Measurements from ENCODE around the gene PRSS8.

PRSS8 gene

DNA sequence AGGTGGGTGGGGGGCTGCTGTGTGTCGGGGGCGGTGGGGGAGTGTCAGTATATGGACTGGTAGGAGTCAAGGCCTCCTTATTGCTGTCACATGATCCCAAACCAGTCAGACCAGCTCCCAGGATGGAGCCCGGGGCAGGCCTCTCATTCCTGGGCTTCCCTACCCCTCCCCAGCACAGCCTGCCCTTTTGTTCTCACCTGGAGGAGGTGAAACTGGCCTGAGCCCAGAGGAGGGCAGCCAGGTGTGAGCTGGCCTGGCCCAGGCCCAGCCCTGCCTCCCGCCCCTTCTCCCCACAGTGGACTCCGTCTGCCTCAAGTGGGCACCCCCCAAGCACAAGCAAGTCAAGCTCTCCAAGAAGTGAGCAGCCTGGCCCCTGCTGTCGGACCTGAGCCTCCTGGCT, 4.6 kb downstream of the PRSS8 start:
- TF ChIP-seq CTCF (IDR thresholded peaks at IDR 0.05; ENCODE audit: low read depth, low read length, missing control alignments): no peak
- H3K4me3 ChIP-seq (ENCODE audit: low read depth, low read length): no peak overlapping the region
- DNase-seq (ENCODE audit: low read depth): no peak

DNA sequence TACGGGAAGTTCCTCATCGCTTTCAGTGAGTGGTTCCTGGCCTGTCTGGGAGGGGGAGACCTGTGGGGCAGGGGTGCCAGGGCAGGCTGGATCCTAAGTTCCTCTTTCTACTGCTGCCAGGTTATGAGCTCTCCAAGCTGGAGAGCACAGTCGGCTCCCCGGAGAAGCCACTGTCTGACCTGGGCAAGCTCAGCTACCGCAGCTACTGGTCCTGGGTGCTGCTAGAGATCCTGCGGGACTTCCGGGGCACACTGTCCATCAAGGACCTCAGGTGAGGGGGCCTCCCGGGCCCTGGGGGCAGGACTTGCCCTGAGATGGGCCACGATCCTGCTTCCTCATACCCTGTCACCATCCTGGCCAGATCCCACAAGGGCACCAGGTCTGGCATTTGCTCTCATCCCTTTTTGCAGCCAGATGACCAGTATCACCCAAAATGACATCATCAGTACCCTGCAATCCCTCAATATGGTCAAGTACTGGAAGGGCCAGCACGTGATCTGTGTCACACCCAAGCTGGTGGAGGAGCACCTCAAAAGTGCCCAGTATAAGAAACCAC, 5.1 kb downstream of the PRSS8 start:
- no peak for TF ChIP-seq CTCF (IDR thresholded peaks at IDR 0.05; ENCODE audit: low read depth, low read length, missing control alignments)
- no peak for DNase-seq (ENCODE audit: low read depth)
- no peak overlapping the region for H3K4me3 ChIP-seq (ENCODE audit: low read depth, low read length)

DNA sequence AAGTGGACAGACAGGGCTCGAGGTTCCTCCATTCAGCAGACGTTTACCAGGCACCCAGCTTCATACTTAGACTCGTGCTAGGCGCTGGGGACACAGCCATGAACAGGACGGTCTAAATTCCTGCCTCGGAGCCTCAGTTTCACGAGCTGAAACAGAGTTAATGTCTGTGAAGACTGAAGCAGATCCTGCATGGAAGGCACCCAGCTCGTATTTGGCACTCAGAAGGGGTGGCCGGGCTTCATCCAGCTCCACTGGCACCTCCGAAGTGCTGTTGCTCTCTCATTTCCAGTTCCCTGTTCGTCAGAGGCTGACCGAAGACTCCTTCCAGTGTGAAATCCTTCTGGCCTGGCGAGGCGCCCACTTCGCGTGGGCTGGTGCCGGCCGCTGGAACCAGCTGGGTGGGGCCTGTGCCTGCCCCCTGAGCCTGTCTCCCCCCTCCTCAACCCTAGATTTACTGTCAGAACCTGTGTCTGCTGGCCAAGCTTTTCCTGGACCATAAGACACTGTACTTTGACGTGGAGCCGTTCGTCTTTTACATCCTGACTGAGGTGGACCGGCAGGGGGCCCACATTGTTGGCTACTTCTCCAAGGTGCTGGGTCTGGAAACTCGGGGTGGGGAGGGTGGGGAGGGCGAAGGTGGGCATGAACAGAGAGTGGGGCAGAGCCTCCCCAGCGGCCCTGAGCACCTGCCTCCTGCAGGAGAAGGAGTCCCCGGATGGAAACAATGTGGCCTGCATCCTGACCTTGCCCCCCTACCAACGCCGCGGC, 5.8 kb downstream of the PRSS8 start:
- no peak overlapping the region for H3K4me3 ChIP-seq (ENCODE audit: low read depth, low read length)
- no peak for TF ChIP-seq CTCF (IDR thresholded peaks at IDR 0.05; ENCODE audit: low read depth, low read length, missing control alignments)
- DNase-seq (ENCODE audit: low read depth): no peak

- no peak for TF ChIP-seq CTCF (IDR thresholded peaks at IDR 0.05; ENCODE audit: low read depth, low read length, missing control alignments)
- H3K4me3 ChIP-seq (ENCODE audit: low read depth, low read length): no peak overlapping the region
These were observed 6.6 kb downstream of the PRSS8 start for GRCh38 chr16:31128711-31129567.

GRCh38 chr16:31127182-31127581, 8.3 kb downstream of the PRSS8 start:
- DNase-seq (ENCODE audit: low read depth): no peak
- TF ChIP-seq CTCF (IDR thresholded peaks at IDR 0.05; ENCODE audit: low read depth, low read length, missing control alignments): no peak
- H3K4me3 ChIP-seq (ENCODE audit: low read depth, low read length): no peak overlapping the region

More at GRCh38 chr16:31128711-31129567, 6.6 kb downstream of the PRSS8 start:
- no peak for DNase-seq (ENCODE audit: low read depth)

DNA sequence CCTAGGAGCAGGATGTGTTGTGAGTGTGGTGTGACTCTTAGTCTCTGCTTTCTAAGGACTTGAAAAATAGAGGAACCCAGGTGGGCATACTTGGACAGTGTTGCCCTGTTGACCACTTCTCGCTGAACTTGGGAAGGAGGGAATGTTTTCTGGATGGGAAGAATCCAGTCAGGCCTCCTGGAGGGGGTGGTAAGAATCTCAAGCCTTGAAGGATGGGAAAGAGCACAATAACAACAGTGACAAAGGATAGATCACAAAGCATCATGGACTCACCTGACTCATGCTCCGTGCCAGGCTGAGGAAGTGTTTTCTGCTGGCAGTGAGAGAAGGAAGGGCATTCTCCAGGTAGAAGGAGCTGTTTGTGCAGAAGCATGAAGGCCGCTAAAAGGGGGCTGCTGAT, 9.7 kb downstream of the PRSS8 start:
- no peak overlapping the region for H3K4me3 ChIP-seq (ENCODE audit: low read depth, low read length)
- no peak for TF ChIP-seq CTCF (IDR thresholded peaks at IDR 0.05; ENCODE audit: low read depth, low read length, missing control alignments)
- no peak for DNase-seq (ENCODE audit: low read depth)

All from GM12864 (cell line).